Type B pancreatic cell (in vitro differentiated cells): ENCODE measurements around the gene HEATR5B. TPM values are rescaled to one million over a fixed set of nuclear protein-coding genes. Genes with fewer than 3 reads are reported as not detected.
A peak's percentile ranks its signal among the peaks of the same experiment; 100 is the strongest.

Experiments
- DNase-seq: peaks from one replicate; pipeline ENCODE4 v3.0.0; 2021; ENCODE audit warnings: mixed read lengths; ENCODE audit not compliant: unreplicated experiment; ENCODE audit errors: extremely low spot score
- H3K27ac Mint-ChIP-seq: 2 replicates; pipeline ENCODE4 v1.8.0; 2021; ENCODE audit warnings: mild to moderate bottlenecking, mixed read lengths
- H3K27me3 Mint-ChIP-seq: 2 replicates; pipeline ENCODE4 v1.8.0; 2021; ENCODE audit warnings: mixed read lengths
- H3K36me3 Mint-ChIP-seq: 2 replicates; pipeline ENCODE4 v1.8.0; 2021; ENCODE audit warnings: mixed read lengths
- H3K4me1 Mint-ChIP-seq: one replicate; pipeline ENCODE4 v1.8.0; 2021; ENCODE audit warnings: mixed read lengths; ENCODE audit not compliant: unreplicated experiment
- H3K4me3 Mint-ChIP-seq: 2 replicates; pipeline ENCODE4 v1.8.0; 2021; ENCODE audit warnings: mild to moderate bottlenecking, mixed read lengths
- H3K9me3 Mint-ChIP-seq: 2 replicates; pipeline ENCODE4 v1.8.0; 2021; ENCODE audit warnings: mixed read lengths
- CTCF ChIP-seq: fragments of 200-600 bp; sonication (generic); conservative IDR thresholded peaks from 2 replicates; pipeline ENCODE4 v1.5.0; 2021; ENCODE audit warnings: antibody characterized with exemption, mild to moderate bottlenecking
- long read RNA-seq: library from polyadenylated mRNA; unstranded; transcript quantifications from one replicate; pipeline ENCODE4 v2.0.0, GENCODE V29; 2020
- total RNA-seq: library from RNA; stranded (reverse); gene quantifications from 2 replicates; pipeline ENCODE4 v1.2.1, GENCODE V29; 2021; ENCODE audit warnings: low replicate concordance

The HEATR5B gene
- total RNA-seq = 17.0 and 18.9 TPM in 2 replicates
- long read RNA-seq, partial matches to known transcripts = 11 of 14 reads
- long read RNA-seq, other reads (novel, unspliced or antisense) = 3 of 14 reads

DNA sequence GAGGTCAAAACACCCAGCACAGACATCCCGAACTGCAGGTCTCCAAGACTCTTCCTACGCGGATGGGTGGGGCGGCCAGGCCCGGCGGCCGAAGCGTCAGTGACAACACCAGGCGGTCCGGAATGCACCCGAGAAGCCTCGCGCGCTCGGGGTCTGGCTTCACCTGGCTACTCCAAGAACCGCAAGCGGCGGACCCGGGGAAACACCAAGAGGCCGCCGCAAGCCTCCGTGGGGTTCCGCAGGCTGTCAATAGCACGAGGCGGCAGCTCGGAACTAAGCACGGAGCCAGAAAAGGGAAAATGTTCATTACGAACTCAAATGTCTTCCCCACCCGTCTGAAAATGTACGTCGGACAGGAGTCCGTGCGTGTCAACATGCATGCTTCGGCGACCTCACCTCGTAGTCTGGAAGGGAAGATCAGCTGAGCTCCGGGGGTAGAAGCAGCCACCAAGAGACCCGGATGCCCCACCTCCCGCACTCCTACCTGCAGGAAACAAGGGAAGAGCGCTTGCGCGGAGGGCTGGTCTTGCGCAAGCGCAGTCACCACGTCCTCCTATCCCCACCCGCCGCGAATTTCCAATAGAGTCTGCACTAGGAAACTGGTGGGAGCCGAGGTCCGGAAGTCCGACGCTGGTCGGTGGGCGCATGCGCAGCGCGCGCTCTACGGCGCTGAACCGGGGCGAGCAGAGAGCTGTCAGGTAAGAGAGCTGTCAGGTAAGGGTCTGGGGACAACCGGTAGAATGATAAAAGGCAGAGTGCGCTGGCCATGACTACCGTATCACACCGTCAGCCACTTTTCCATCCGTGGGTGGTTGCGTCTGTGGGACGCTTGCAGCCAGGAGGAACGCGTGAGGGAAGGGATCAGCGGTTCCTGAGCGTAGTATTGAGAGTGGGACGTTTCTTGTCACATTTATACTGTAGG is at the start of gene HEATR5B, which contains the start of gene GPATCH11:
TSS of gene HEATR5B (minus strand) at position 500 of the 922 bp plus-strand sequence. CDS start 958 bp downstream, outside the sequence.
TSS of gene GPATCH11 (plus strand) at position 646 of the 922 bp plus-strand sequence. CDS start 3,864 bp downstream, outside the sequence.
- Mint-ChIP-seq H3K4me3 (no peak within 1 kb of the TSS), H3K36me3 (peaks cover 22% of the 10 kb centered on the region), H3K9me3 (no peaks in the 10 kb centered on the region), H3K27me3 (no peaks in the 10 kb centered on the region), H3K27ac (no peak within 1 kb of the TSS), H3K4me1 (peaks cover 8% of the 10 kb centered on the region)
- no peak for TF ChIP-seq CTCF
- DNase-seq = peak; percentile 96

- Mint-ChIP-seq H3K27ac (no peak overlapping the region), H3K9me3 (no peaks in the 10 kb centered on the region), H3K4me1 (no peaks in the 10 kb centered on the region), H3K36me3 (peaks cover 49% of the 10 kb centered on the region), H3K4me3 (no peak overlapping the region), H3K27me3 (no peaks in the 10 kb centered on the region)
- no peak for TF ChIP-seq CTCF
- no peak for DNase-seq
Measured at GRCh38 chr2:37132914-37133313, 48.7 kb upstream of the HEATR5B start.

GRCh38 chr2:37125416-37125815 is 41.2 kb upstream of the HEATR5B start:
- Mint-ChIP-seq H3K4me3 (no peak overlapping the region), H3K36me3 (peaks cover 51% of the 10 kb centered on the region), H3K27ac (no peak overlapping the region), H3K9me3 (no peaks in the 10 kb centered on the region), H3K27me3 (no peaks in the 10 kb centered on the region), H3K4me1 (no peaks in the 10 kb centered on the region)
- no peak for TF ChIP-seq CTCF
- no peak for DNase-seq

GRCh38 chr2:37119157-37119556 is 35.0 kb upstream of the HEATR5B start:
- no peak for DNase-seq
- Mint-ChIP-seq H3K27ac (no peak overlapping the region), H3K27me3 (no peaks in the 10 kb centered on the region), H3K4me3 (no peak overlapping the region), H3K36me3 (peaks cover 27% of the 10 kb centered on the region), H3K4me1 (no peaks in the 10 kb centered on the region), H3K9me3 (no peaks in the 10 kb centered on the region)
- no peak for TF ChIP-seq CTCF

DNA sequence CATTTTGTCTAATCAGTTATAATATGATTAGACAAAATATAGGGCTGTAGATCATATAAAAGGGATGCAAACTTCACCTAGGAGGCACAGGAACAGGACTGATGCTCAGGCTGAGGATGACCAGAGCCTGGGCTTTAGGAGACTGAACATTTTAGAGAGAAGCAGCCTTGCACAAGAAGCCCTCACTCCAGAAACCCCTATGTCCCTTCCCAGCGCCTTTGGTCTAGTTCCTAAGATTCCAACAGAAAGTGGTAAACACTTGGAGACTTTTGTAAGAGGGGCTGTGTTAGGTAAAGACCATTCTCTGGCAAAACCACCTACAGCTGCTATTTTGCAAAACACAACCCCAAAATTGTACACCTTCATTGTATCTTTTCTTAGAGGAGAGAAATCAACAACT is 33.4 kb upstream of the HEATR5B start:
- H3K9me3 Mint-ChIP-seq = no peaks in the 10 kb centered on the region
- no peak overlapping the region for H3K4me3 Mint-ChIP-seq
- no peak for TF ChIP-seq CTCF
- no peak overlapping the region for H3K27ac Mint-ChIP-seq
- H3K27me3 Mint-ChIP-seq = no peaks in the 10 kb centered on the region
- H3K4me1 Mint-ChIP-seq = no peaks in the 10 kb centered on the region
- DNase-seq = no peak
- H3K36me3 Mint-ChIP-seq = peaks cover 29% of the 10 kb centered on the region
